Activated CD8-positive, alpha-beta memory T cell treated with anti-CD3 and anti-CD28 coated beads, Interleukin-2, amount 10 ng/mL, durations not matched to agents 7 days and 5 days (primary cell): Measurements from ENCODE around the gene MEMO1. TPM values are rescaled to one million over a fixed set of nuclear protein-coding genes. Genes with fewer than 3 reads are reported as not detected.
"Not testable (repeated sequence)": the region's sequence is repeated elsewhere in the genome, so short reads cannot be mapped to it uniquely, and the experiment has no call there.

Experiments used
- ATAC-seq: fragments of 150-1000 bp; cut with Tn5 transposase; one replicate; pipeline ENCODE4 v1.10.0; 2021; ENCODE audit warnings: moderate library complexity
- CTCF ChIA-PET: fragments of 350-600 bp; sonication (Branson Sonifier 250); formaldehyde crosslinking; loops from one replicate; lab custom pipeline; 2021; ENCODE audit warnings: antibody characterized with exemption; lab: Charles Lee
- DNase-seq: peaks from one replicate; pipeline ENCODE4 v3.0.0-alpha.2; 2020
- H3K27ac Mint-ChIP-seq: one replicate; pipeline ENCODE4 v1.8.0; 2021; ENCODE audit warnings: mild to moderate bottlenecking, mixed read lengths
- H3K27me3 Mint-ChIP-seq: one replicate; pipeline ENCODE4 v1.8.0; 2021; ENCODE audit warnings: mixed read lengths
- H3K36me3 Mint-ChIP-seq: one replicate; pipeline ENCODE4 v1.8.0; 2021; ENCODE audit warnings: mild to moderate bottlenecking, mixed read lengths
- H3K4me1 Mint-ChIP-seq: one replicate; pipeline ENCODE4 v1.8.0; 2021; ENCODE audit warnings: mixed read lengths
- H3K4me3 Mint-ChIP-seq: one replicate; pipeline ENCODE4 v1.8.0; 2021; ENCODE audit warnings: mild to moderate bottlenecking, moderate library complexity, mixed read lengths
- H3K9me3 Mint-ChIP-seq: one replicate; pipeline ENCODE4 v1.8.0; 2022; ENCODE audit warnings: low read depth, mixed read lengths
- total RNA-seq, 2 experiments: library from RNA; stranded (reverse); gene quantifications; one replicate each; pipeline ENCODE4 v1.2.3, GENCODE V29; 2021

The MEMO1 gene
- total RNA-seq, 2 experiments from 2014 or later: 44.3 to 49.7 TPM

GRCh38 chr2:31965094-31965493 lies 45.7 kb downstream of the MEMO1 start:
- H3K4me3 Mint-ChIP-seq: no peak overlapping the region
- H3K36me3 Mint-ChIP-seq: peaks cover 13% of the 10 kb centered on the region
- H3K27ac Mint-ChIP-seq: no peak overlapping the region
- peaks cover 28% of the 10 kb centered on the region for H3K4me1 Mint-ChIP-seq
- CTCF ChIA-PET: no interaction called here
- no peaks in the 10 kb centered on the region for H3K9me3 Mint-ChIP-seq
- DNase-seq: no peak
- no peaks in the 10 kb centered on the region for H3K27me3 Mint-ChIP-seq
- no peak for ATAC-seq

- no peaks in the 10 kb centered on the region for H3K9me3 Mint-ChIP-seq
- peaks cover 47% of the 10 kb centered on the region for H3K4me1 Mint-ChIP-seq
Observed at GRCh38 chr2:31962757-31963361, 47.9 kb downstream of the MEMO1 start.

GRCh38 chr2:31958140-31958717 lies 52.6 kb downstream of the MEMO1 start:
- H3K9me3 Mint-ChIP-seq: no peaks in the 10 kb centered on the region
- CTCF ChIA-PET: interaction anchor here (0.5 to 1.0 kb wide), 2 partner anchors 118 to 639 kb away, joined by 3 read pairs; no protein-coding TSS in a partner anchor
- DNase-seq: no peak
- peaks cover 50% of the 10 kb centered on the region for H3K4me1 Mint-ChIP-seq
- peaks cover 25% of the 10 kb centered on the region for H3K36me3 Mint-ChIP-seq
- peak; percentile 29 for ATAC-seq
- H3K4me3 Mint-ChIP-seq: peak overlapping the region; percentile 22
- H3K27ac Mint-ChIP-seq: peak overlapping the region; percentile 64
- H3K27me3 Mint-ChIP-seq: no peaks in the 10 kb centered on the region

More at GRCh38 chr2:31962757-31963361, 47.9 kb downstream of the MEMO1 start:
- ATAC-seq (peak; percentile 84), DNase-seq (peak; percentile 73)
- CTCF ChIA-PET: no interaction called here
- Mint-ChIP-seq H3K27ac (peak overlapping the region; percentile 60), H3K4me3 (no peak overlapping the region), H3K36me3 (peaks cover 11% of the 10 kb centered on the region), H3K27me3 (no peaks in the 10 kb centered on the region)

GRCh38 chr2:31957354-31958139 lies 53.3 kb downstream of the MEMO1 start:
- CTCF ChIA-PET: interaction anchor here (1.0 kb wide), 1 partner anchor 9 kb away, joined by 3 read pairs; no protein-coding TSS in a partner anchor

GRCh38 chr2:31956934-31957333 lies 53.9 kb downstream of the MEMO1 start:
- H3K27ac Mint-ChIP-seq: peak overlapping the region; percentile 56
- not testable (repeated sequence) for DNase-seq, ATAC-seq, H3K27me3 Mint-ChIP-seq, H3K9me3 Mint-ChIP-seq
- peaks cover 17% of the 10 kb centered on the region for H3K36me3 Mint-ChIP-seq
- H3K4me1 Mint-ChIP-seq: peaks cover 37% of the 10 kb centered on the region
- CTCF ChIA-PET: interaction anchor here (1.0 kb wide), 1 partner anchor 8 kb away, joined by 3 read pairs; no protein-coding TSS in a partner anchor
- peak overlapping the region; percentile 22 for H3K4me3 Mint-ChIP-seq

More at GRCh38 chr2:31957354-31958139, 53.3 kb downstream of the MEMO1 start:
- Mint-ChIP-seq H3K4me1 (peaks cover 43% of the 10 kb centered on the region), H3K27ac (peak overlapping the region; percentile 64), H3K4me3 (no peak overlapping the region), H3K36me3 (peaks cover 20% of the 10 kb centered on the region), H3K27me3 (no peaks in the 10 kb centered on the region), H3K9me3 (no peaks in the 10 kb centered on the region)
- ATAC-seq: no peak
- no peak for DNase-seq

- H3K4me3 Mint-ChIP-seq: no peak overlapping the region
- H3K27ac Mint-ChIP-seq: no peak overlapping the region
- ATAC-seq (no peak), DNase-seq (no peak)
- no peaks in the 10 kb centered on the region for H3K9me3 Mint-ChIP-seq
- H3K4me1 Mint-ChIP-seq: peaks cover 35% of the 10 kb centered on the region
- CTCF ChIA-PET: interaction anchor here (1.3 kb wide), 1 partner anchor 83 kb away, joined by 3 read pairs; the partner anchor contains the start of gene DPY30
- peaks cover 17% of the 10 kb centered on the region for H3K36me3 Mint-ChIP-seq
- H3K27me3 Mint-ChIP-seq: no peaks in the 10 kb centered on the region
Observed at GRCh38 chr2:31956312-31956711, 54.5 kb downstream of the MEMO1 start.

- H3K27me3 Mint-ChIP-seq, DNase-seq, H3K9me3 Mint-ChIP-seq, ATAC-seq, CTCF ChIA-PET, H3K4me3 Mint-ChIP-seq, H3K27ac Mint-ChIP-seq: not testable (repeated sequence)
- peaks cover 18% of the 10 kb centered on the region for H3K4me1 Mint-ChIP-seq
- peaks cover 23% of the 10 kb centered on the region for H3K36me3 Mint-ChIP-seq
Observed at GRCh38 chr2:31953095-31953494, 57.7 kb downstream of the MEMO1 start.

- peaks cover 8% of the 10 kb centered on the region for H3K4me1 Mint-ChIP-seq
- peaks cover 18% of the 10 kb centered on the region for H3K36me3 Mint-ChIP-seq
- no peak for ATAC-seq
- H3K27me3 Mint-ChIP-seq: no peaks in the 10 kb centered on the region
- no peak overlapping the region for H3K4me3 Mint-ChIP-seq
- no peak for DNase-seq
- no peak overlapping the region for H3K27ac Mint-ChIP-seq
- CTCF ChIA-PET: no interaction called here
- no peaks in the 10 kb centered on the region for H3K9me3 Mint-ChIP-seq
Observed at GRCh38 chr2:31950946-31951562, 59.8 kb downstream of the MEMO1 start.

GRCh38 chr2:31947871-31948270 lies 62.9 kb downstream of the MEMO1 start:
- CTCF ChIA-PET: no interaction called here
- Mint-ChIP-seq H3K36me3 (peaks cover 12% of the 10 kb centered on the region), H3K27me3 (no peaks in the 10 kb centered on the region), H3K9me3 (no peaks in the 10 kb centered on the region), H3K4me1 (peaks cover 25% of the 10 kb centered on the region), H3K27ac (no peak overlapping the region), H3K4me3 (no peak overlapping the region)
- DNase-seq (no peak), ATAC-seq (no peak)

- CTCF ChIA-PET: no interaction called here
- ATAC-seq (no peak), DNase-seq (no peak)
- H3K4me1 Mint-ChIP-seq: peaks cover 24% of the 10 kb centered on the region
- peaks cover 12% of the 10 kb centered on the region for H3K36me3 Mint-ChIP-seq
- no peak overlapping the region for H3K4me3 Mint-ChIP-seq
- no peaks in the 10 kb centered on the region for H3K9me3 Mint-ChIP-seq
- no peak overlapping the region for H3K27ac Mint-ChIP-seq
- H3K27me3 Mint-ChIP-seq: no peaks in the 10 kb centered on the region
Observed at GRCh38 chr2:31946838-31947237, 64.0 kb downstream of the MEMO1 start.

GRCh38 chr2:31945572-31945935 lies 65.3 kb downstream of the MEMO1 start:
- no peaks in the 10 kb centered on the region for H3K9me3 Mint-ChIP-seq
- DNase-seq (no peak), ATAC-seq (no peak)
- no peak overlapping the region for H3K27ac Mint-ChIP-seq
- H3K36me3 Mint-ChIP-seq: peaks cover 9% of the 10 kb centered on the region
- H3K27me3 Mint-ChIP-seq: no peaks in the 10 kb centered on the region
- CTCF ChIA-PET: no interaction called here
- peaks cover 20% of the 10 kb centered on the region for H3K4me1 Mint-ChIP-seq
- no peak overlapping the region for H3K4me3 Mint-ChIP-seq

GRCh38 chr2:31944828-31945571 lies 65.8 kb downstream of the MEMO1 start:
- Mint-ChIP-seq H3K9me3 (no peaks in the 10 kb centered on the region), H3K4me3 (no peak overlapping the region), H3K27me3 (no peaks in the 10 kb centered on the region), H3K36me3 (peaks cover 9% of the 10 kb centered on the region), H3K4me1 (peaks cover 20% of the 10 kb centered on the region), H3K27ac (no peak overlapping the region)
- DNase-seq (no peak), ATAC-seq (no peak)
- CTCF ChIA-PET: no interaction called here
